DND-41 (cell line): ENCODE data around the gene TAF11L11.
"Not testable (repeated sequence)": the region's sequence is repeated elsewhere in the genome, so short reads cannot be mapped to it uniquely, and the experiment has no call there.

Source experiments
- ATAC-seq: fragments of 200-7000 bp; cut with Tn5 transposase; 3 replicates; pipeline ENCODE4 v1.9.1; 2021; ENCODE audit warnings: low read depth; ENCODE audit not compliant: insufficient read depth
- DNase-seq: peaks from one replicate; pipeline ENCODE4 v3.0.0-alpha.2; 2020
- H2AFZ ChIP-seq: 2 replicates; pipeline ENCODE4 v1.6.0; 2012; ENCODE audit warnings: low read depth, low read length
- H3K27ac ChIP-seq: 2 replicates; pipeline ENCODE4 v1.5.1; 2012; ENCODE audit warnings: low read length, inconsistent platforms
- H3K27me3 ChIP-seq: fragments of 200-600 bp; sonication (generic); 2 replicates; pipeline ENCODE4 v1.6.0; 2012; ENCODE audit warnings: low read length, mild to moderate bottlenecking, inconsistent platforms; ENCODE audit not compliant: insufficient read depth, poor library complexity
- H3K36me3 ChIP-seq: 2 replicates; pipeline ENCODE4 v1.5.1; 2012; ENCODE audit warnings: low read length, inconsistent platforms; ENCODE audit not compliant: insufficient read depth
- H3K4me1 ChIP-seq: 2 replicates; pipeline ENCODE4 v1.5.1; 2012; ENCODE audit warnings: mild to moderate bottlenecking, low read length; ENCODE audit not compliant: insufficient read depth
- H3K4me2 ChIP-seq: 2 replicates; pipeline ENCODE4 v1.6.0; 2012; ENCODE audit warnings: mild to moderate bottlenecking, moderate library complexity, low read length, inconsistent platforms; ENCODE audit not compliant: insufficient read depth
- H3K4me3 ChIP-seq, 2 experiments: fragments of 200-600 bp in 1 of 2; shearing (Covaris generic) in 1 of 2; 2 replicates each; pipeline ENCODE4 v1.5.1; 2012 to 2016; ENCODE audit warnings: inconsistent platforms in 2 of 2, low read length in 2 of 2, mild to moderate bottlenecking in 2 of 2, low read depth in 1 of 2, moderate library complexity in 1 of 2
- H3K79me2 ChIP-seq: 2 replicates; pipeline ENCODE4 v1.6.0; 2012; ENCODE audit warnings: low read length, inconsistent platforms; ENCODE audit not compliant: insufficient read depth
- H3K9ac ChIP-seq: 2 replicates; pipeline ENCODE4 v1.6.0; 2012; ENCODE audit warnings: low read depth, mild to moderate bottlenecking, inconsistent platforms, low read length, moderate library complexity
- H3K9me3 ChIP-seq: 2 replicates; pipeline ENCODE4 v1.5.1; 2012; ENCODE audit warnings: low read length, moderate library complexity, mild to moderate bottlenecking, inconsistent platforms; ENCODE audit not compliant: insufficient read depth, severe bottlenecking
- H4K20me1 ChIP-seq: 2 replicates; pipeline ENCODE4 v1.6.0; 2012; ENCODE audit warnings: low read length; ENCODE audit not compliant: insufficient read depth
- CTCF ChIP-seq: IDR thresholded peaks from 2 replicates; pipeline ENCODE4 v1.5.1; 2012; ENCODE audit warnings: borderline replicate concordance, low read length, moderate library complexity, mild to moderate bottlenecking; ENCODE audit not compliant: poor library complexity, severe bottlenecking; ENCODE audit errors: extremely low read depth
- EZH2 ChIP-seq: IDR thresholded peaks from 3 replicates; pipeline ENCODE4 v1.6.1; 2012; ENCODE audit warnings: borderline replicate concordance, low read depth, mild to moderate bottlenecking, moderate library complexity, low read length, inconsistent platforms; ENCODE audit not compliant: severe bottlenecking

TAF11L11 gene

GRCh38 chr5:17620627-17621026 is 16.6 kb downstream of the TAF11L11 start:
- no peak overlapping the region for H3K27ac ChIP-seq

DNA sequence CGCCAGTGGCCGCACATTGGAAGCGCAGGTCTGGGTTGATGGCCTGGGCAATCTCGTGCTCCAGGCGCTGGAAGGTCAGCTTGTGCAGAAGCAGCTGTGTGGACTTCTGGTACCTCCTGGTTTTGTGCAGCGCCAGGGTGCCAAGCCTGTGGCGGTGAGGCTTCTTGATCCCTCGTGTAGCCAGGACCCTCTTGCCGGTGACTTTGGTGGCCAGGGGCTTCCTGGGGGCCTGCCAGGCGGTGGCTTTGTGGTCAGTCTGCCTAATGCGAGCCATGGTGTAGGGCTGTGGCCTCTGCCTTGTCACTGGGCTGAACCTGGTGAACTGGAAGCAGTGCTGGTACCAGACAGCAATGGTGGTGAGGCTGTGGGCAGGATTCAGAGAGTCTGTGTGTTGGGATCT is 21.7 kb downstream of the TAF11L11 start:
- Histone ChIP-seq H3K27me3 (no peaks in the 10 kb centered on the region), H3K4me2 (no peak overlapping the region), H3K9ac (no peak overlapping the region), H3K9me3 (no peaks in the 10 kb centered on the region), H3K79me2 (no peaks in the 10 kb centered on the region), H3K4me3 (no peak overlapping the region), H2AFZ (no peak overlapping the region), H3K36me3 (no peaks in the 10 kb centered on the region), H3K27ac (no peak overlapping the region), H3K4me1 (no peaks in the 10 kb centered on the region), H4K20me1 (no peaks in the 10 kb centered on the region)
- TF ChIP-seq EZH2 = no peak
- no peak for TF ChIP-seq CTCF
- ATAC-seq (no peak), DNase-seq (no peak)

More at GRCh38 chr5:17620627-17621026, 16.6 kb downstream of the TAF11L11 start:
- Histone ChIP-seq H3K36me3 (no peaks in the 10 kb centered on the region), H3K79me2 (no peaks in the 10 kb centered on the region), H3K4me1 (no peaks in the 10 kb centered on the region), H3K9ac (no peak overlapping the region), H3K27me3 (no peaks in the 10 kb centered on the region), H3K4me2 (no peak overlapping the region), H4K20me1 (no peaks in the 10 kb centered on the region), H2AFZ (no peak overlapping the region), H3K9me3 (no peaks in the 10 kb centered on the region), H3K4me3 (no peak overlapping the region)
- no peak for DNase-seq
- ATAC-seq = no peak
- TF ChIP-seq CTCF (no peak), EZH2 (no peak)

GRCh38 chr5:17631788-17632187 is 27.8 kb downstream of the TAF11L11 start, which contains the start of gene TAF11L13:
TAF11L13 (plus strand) TSS chr5:17632088.
- H3K36me3 ChIP-seq, H2AFZ ChIP-seq, H3K4me1 ChIP-seq, H3K79me2 ChIP-seq, H3K4me3 ChIP-seq, H3K27me3 ChIP-seq, H3K9ac ChIP-seq, H3K9me3 ChIP-seq, H3K4me2 ChIP-seq, DNase-seq, H3K27ac ChIP-seq, ATAC-seq, H4K20me1 ChIP-seq: not testable (repeated sequence)

GRCh38 chr5:17634160-17634559 is 30.2 kb downstream of the TAF11L11 start, which contains the start of gene TAF11L14:
TAF11L14 (plus strand) TSS chr5:17634460.
- H3K79me2 ChIP-seq = no peaks in the 10 kb centered on the region
- no peaks in the 10 kb centered on the region for H3K4me1 ChIP-seq
- no peaks in the 10 kb centered on the region for H3K9me3 ChIP-seq
- H3K4me3 ChIP-seq = no peak within 1 kb of the TSS
- no peaks in the 10 kb centered on the region for H4K20me1 ChIP-seq
- H3K4me2 ChIP-seq = no peak within 1 kb of the TSS
- DNase-seq (no peak), ATAC-seq (no peak)
- no peak within 1 kb of the TSS for H2AFZ ChIP-seq
- no peak for TF ChIP-seq EZH2
- no peak for TF ChIP-seq CTCF
- H3K27me3 ChIP-seq = no peaks in the 10 kb centered on the region
- no peak within 1 kb of the TSS for H3K9ac ChIP-seq
- H3K36me3 ChIP-seq = no peaks in the 10 kb centered on the region
- no peak within 1 kb of the TSS for H3K27ac ChIP-seq

DNA sequence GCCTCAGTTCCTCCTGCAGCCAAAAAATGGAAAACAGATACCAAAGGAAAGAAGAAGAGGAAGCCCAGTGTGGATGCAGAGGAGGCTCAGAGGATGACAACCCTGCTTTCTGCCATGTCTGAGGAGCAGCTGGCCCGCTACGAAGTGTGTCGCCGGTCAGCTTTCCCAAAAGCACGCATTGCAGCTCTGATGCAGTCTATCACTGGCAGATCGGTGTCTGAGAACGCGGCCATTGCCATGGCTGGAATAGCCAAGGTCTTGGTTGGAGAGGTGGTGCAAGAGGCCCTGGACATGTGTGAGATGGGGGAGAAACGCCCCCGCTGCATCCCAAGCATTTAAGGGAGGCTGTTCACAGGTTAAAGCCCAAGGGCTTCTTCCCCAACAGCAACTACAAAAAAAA is 45.2 kb downstream of the TAF11L11 start:
- not testable (repeated sequence) for DNase-seq, H2AFZ ChIP-seq, H3K4me2 ChIP-seq, H3K9ac ChIP-seq, H3K27ac ChIP-seq, H3K4me3 ChIP-seq, H4K20me1 ChIP-seq, ATAC-seq, H3K27me3 ChIP-seq, H3K4me1 ChIP-seq, H3K79me2 ChIP-seq, H3K36me3 ChIP-seq, H3K9me3 ChIP-seq

DNA sequence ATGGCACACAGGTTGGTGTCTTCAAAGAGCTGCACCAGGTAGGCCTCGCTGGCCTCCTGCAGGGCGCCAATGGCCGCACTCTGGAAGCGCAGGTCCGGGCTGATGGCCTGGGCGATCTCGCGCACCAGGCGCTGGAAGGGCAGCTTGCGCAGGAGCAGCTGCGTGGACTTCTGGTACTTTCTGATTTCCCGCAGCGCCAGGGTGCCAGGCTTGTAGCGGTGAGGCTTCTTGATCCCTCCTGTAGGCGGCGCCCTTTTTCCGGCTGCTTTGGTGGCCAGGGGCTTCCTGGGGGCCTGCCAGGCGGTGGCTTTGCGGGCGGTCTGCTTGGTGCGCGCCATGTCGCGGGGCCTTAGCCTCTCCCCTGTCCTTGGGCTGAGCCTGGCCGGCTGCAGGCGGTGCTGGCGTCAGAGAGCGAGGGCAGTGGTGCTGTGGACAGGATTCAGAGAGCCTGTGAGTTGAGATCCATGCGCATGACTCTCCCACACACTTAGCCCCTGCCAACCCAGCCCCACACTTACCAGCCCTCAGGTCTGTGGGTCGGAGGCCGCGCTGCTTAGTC is 51.3 kb downstream of the TAF11L11 start:
- not testable (repeated sequence) for H3K9ac ChIP-seq, DNase-seq, H3K9me3 ChIP-seq

More for the DNA sequence above, 51.3 kb downstream of the TAF11L11 start:
- H3K36me3 ChIP-seq, H2AFZ ChIP-seq, H3K4me3 ChIP-seq, H3K27me3 ChIP-seq, H3K79me2 ChIP-seq, H3K27ac ChIP-seq, ATAC-seq, H3K4me1 ChIP-seq, H3K4me2 ChIP-seq, H4K20me1 ChIP-seq: not testable (repeated sequence)
